ENCODE measurements around the gene LRRK1.

DNA sequence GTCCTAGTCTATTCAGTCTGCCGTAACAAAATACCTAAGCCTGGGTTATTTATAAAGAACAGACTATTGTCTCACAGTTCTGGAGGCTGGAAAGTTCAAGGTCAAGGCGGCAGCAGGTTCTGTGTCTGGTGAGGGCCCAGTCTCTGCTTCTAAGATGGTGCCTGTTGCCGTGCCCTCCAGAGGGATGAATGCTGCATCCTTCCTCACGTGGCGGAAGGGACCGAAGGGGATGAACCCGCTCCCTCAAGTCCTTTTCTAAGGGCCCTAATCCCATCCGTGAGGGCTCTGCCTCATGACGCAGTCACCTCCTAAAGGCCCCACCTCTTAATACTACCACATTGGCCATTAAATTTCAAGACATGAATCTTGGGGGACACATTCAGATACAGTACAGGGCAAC lies 199.0 kb downstream of the LRRK1 start:
- TF ChIP-seq, protein P1, sequence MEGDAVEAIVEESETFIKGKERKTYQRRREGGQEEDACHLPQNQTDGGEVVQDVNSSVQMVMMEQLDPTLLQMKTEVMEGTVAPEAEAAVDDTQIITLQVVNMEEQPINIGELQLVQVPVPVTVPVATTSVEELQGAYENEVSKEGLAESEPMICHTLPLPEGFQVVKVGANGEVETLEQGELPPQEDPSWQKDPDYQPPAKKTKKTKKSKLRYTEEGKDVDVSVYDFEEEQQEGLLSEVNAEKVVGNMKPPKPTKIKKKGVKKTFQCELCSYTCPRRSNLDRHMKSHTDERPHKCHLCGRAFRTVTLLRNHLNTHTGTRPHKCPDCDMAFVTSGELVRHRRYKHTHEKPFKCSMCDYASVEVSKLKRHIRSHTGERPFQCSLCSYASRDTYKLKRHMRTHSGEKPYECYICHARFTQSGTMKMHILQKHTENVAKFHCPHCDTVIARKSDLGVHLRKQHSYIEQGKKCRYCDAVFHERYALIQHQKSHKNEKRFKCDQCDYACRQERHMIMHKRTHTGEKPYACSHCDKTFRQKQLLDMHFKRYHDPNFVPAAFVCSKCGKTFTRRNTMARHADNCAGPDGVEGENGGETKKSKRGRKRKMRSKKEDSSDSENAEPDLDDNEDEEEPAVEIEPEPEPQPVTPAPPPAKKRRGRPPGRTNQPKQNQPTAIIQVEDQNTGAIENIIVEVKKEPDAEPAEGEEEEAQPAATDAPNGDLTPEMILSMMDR (IDR thresholded peaks at IDR 0.05): no peak
- no peak for TF ChIP-seq EZH2 (IDR thresholded peaks at IDR 0.05)

All from neural progenitor cell (in vitro differentiated cells).